Panc1 (cell line): ENCODE results near the gene TNPO1. TPM values are rescaled to one million over a fixed set of nuclear protein-coding genes. Genes with fewer than 3 reads are reported as not detected.

ENCODE experiments used
- ATAC-seq: fragments of 200-7000 bp; cut with Tn5 transposase; 2 replicates; pipeline ENCODE4 v1.9.1; 2020; ENCODE audit warnings: mild to moderate bottlenecking, moderate library complexity
- BruUV-seq: library from RNA; stranded (reverse); fragments of 400-500 nt; replicated peaks from 2 replicates; lab custom pipeline; 2021; lab: Mats Ljungman, UMichigan
- CTCF ChIA-PET: fragments of 300-600 bp; sonication (Branson Sonifier 250); formaldehyde crosslinking; loops from one replicate; lab custom pipeline; 2022; ENCODE audit warnings: antibody characterized with exemption; lab: Charles Lee
- POLR2A ChIA-PET: fragments of 300-600 bp; sonication (Branson Sonifier 250); formaldehyde crosslinking; loops from one replicate; lab custom pipeline; 2022; ENCODE audit warnings: antibody characterized with exemption; lab: Charles Lee
- DNase-seq: peaks from one replicate; pipeline ENCODE4 v3.0.0-alpha.2; 2010; ENCODE audit warnings: low read depth, low spot score
- H3K27ac ChIP-seq: 2 replicates; pipeline ENCODE4 v1.5.1; 2011; ENCODE audit warnings: mild to moderate bottlenecking, low read length, inconsistent platforms
- H3K27me3 ChIP-seq: fragments of 200-500 bp; sonication (Bioruptor generic); 2 replicates; pipeline ENCODE4 v1.6.0; 2014; ENCODE audit warnings: low read length, inconsistent platforms; ENCODE audit not compliant: control insufficient read depth, insufficient read depth
- H3K36me3 ChIP-seq: fragments of 200-500 bp; sonication (Bioruptor generic); 2 replicates; pipeline ENCODE4 v1.5.1; 2014; ENCODE audit warnings: inconsistent platforms, mild to moderate bottlenecking, low read length, moderate library complexity; ENCODE audit not compliant: control insufficient read depth, insufficient read depth
- H3K4me1 ChIP-seq: 2 replicates; pipeline ENCODE4 v1.5.1; 2011; ENCODE audit warnings: inconsistent platforms, mild to moderate bottlenecking, low read length, moderate library complexity; ENCODE audit not compliant: control insufficient read depth, insufficient read depth
- H3K4me3 ChIP-seq, 2 experiments: 2 replicates each; pipeline ENCODE4 v1.5.1; 2011 to 2012; ENCODE audit warnings: low read depth in 2 of 2, low read length in 2 of 2, mild to moderate bottlenecking in 2 of 2, inconsistent platforms in 1 of 2, moderate library complexity in 1 of 2
- H3K9me3 ChIP-seq: fragments of 200-500 bp; sonication (Bioruptor generic); 2 replicates; pipeline ENCODE4 v1.5.1; 2014; ENCODE audit warnings: low read depth, mild to moderate bottlenecking, inconsistent platforms, low read length, moderate library complexity; ENCODE audit not compliant: control insufficient read depth, insufficient read depth
- POLR2AphosphoS5 ChIP-seq: IDR thresholded peaks from 2 replicates; pipeline ENCODE4 v1.6.1; 2012; ENCODE audit warnings: mild to moderate bottlenecking, low read depth, low read length, moderate library complexity
- REST ChIP-seq, 2 experiments: IDR thresholded peaks; 2 replicates each; pipeline ENCODE4 v1.6.1; 2011 to 2012; ENCODE audit warnings: low read depth in 2 of 2, control low read depth in 1 of 2, low read length in 1 of 2, mild to moderate bottlenecking in 1 of 2, moderate library complexity in 1 of 2; ENCODE audit not compliant: insufficient read depth in 1 of 2
- SIN3A ChIP-seq: IDR thresholded peaks from 2 replicates; pipeline ENCODE4 v1.6.1; 2012; ENCODE audit warnings: low read depth, mild to moderate bottlenecking, low read length, moderate library complexity, borderline replicate concordance; ENCODE audit not compliant: insufficient read depth
- TCF7L2 ChIP-seq: IDR thresholded peaks from 2 replicates; pipeline ENCODE4 v1.6.1; 2011; ENCODE audit warnings: mild to moderate bottlenecking, low read depth, low read length, inconsistent platforms
- in situ Hi-C: cut with HindIII; loops from 2 replicates; pipeline ENCODE4 v1.10.0; 2016; ENCODE audit warnings: low sequenced_read_pairs, low pct_unique_long_range_greater_than_20kb
- intact Hi-C: fragments of 100-400 bp; cut with micrococcal nuclease; formaldehyde crosslinking; loops from one replicate; pipeline ENCODE4 v1.10.0; 2022; ENCODE audit not compliant: unreplicated experiment
- total RNA-seq: library from RNA; stranded (reverse); gene quantifications from one replicate; pipeline ENCODE4 v1.2.1, GENCODE V29; 2021; ENCODE audit not compliant: unreplicated experiment
- TF ChIP-seq, protein P1 (sequence below): fragments of 450-650 bp; IDR thresholded peaks from 2 replicates; pipeline ENCODE4 v1.5.1; 2017; ENCODE audit warnings: mild to moderate bottlenecking

TNPO1 gene
- total RNA-seq, 1 experiment from 2014 or later, result 169 TPM

DNA sequence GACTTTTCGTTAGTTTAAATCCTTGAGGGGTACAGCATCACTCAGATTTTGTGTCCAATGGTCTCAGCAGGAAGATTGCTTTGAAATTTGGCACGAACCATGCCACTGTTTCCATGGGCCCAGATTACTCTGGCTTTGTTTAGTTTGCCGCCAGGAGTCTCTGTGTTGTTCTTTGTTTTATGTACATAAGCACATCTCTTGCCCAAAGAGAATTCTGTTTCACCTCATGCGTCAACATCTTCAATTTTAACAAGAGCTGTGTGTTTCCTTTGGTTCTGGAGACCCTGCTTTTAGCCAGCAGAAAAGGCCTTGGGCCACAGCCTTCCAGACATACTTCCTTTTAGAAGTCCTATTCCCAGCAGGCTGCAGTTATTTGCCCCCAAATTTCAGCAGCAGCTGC, 62.4 kb downstream of the TNPO1 start:
- no peak for TF ChIP-seq TCF7L2
- no peak for TF ChIP-seq SIN3A
- no peak for TF ChIP-seq REST (IDR thresholded peaks at IDR 0.05; ENCODE audit: insufficient read depth in 1 of 2, low read depth in 2 of 2, low read length in 1 of 2)
- TF ChIP-seq POLR2AphosphoS5, result no peak
- TF ChIP-seq, protein P1, sequence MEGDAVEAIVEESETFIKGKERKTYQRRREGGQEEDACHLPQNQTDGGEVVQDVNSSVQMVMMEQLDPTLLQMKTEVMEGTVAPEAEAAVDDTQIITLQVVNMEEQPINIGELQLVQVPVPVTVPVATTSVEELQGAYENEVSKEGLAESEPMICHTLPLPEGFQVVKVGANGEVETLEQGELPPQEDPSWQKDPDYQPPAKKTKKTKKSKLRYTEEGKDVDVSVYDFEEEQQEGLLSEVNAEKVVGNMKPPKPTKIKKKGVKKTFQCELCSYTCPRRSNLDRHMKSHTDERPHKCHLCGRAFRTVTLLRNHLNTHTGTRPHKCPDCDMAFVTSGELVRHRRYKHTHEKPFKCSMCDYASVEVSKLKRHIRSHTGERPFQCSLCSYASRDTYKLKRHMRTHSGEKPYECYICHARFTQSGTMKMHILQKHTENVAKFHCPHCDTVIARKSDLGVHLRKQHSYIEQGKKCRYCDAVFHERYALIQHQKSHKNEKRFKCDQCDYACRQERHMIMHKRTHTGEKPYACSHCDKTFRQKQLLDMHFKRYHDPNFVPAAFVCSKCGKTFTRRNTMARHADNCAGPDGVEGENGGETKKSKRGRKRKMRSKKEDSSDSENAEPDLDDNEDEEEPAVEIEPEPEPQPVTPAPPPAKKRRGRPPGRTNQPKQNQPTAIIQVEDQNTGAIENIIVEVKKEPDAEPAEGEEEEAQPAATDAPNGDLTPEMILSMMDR, result no peak
- Histone ChIP-seq H3K4me3 (no peak overlapping the region), H3K36me3 (peaks cover 70% of the 10 kb centered on the region), H3K9me3 (no peaks in the 10 kb centered on the region), H3K27ac (no peak overlapping the region), H3K4me1 (no peaks in the 10 kb centered on the region; the same call in 1 of the 2 replicates), H3K27me3 (no peaks in the 10 kb centered on the region)
- DNase-seq, result no peak
- in situ Hi-C loops (no loop called here), intact Hi-C loops (no loop called here)
- CTCF ChIA-PET, result no interaction called here
- POLR2A ChIA-PET, result no interaction called here
- no peak for ATAC-seq
- BruUV-seq, result TSS peak; percentile 5

DNA sequence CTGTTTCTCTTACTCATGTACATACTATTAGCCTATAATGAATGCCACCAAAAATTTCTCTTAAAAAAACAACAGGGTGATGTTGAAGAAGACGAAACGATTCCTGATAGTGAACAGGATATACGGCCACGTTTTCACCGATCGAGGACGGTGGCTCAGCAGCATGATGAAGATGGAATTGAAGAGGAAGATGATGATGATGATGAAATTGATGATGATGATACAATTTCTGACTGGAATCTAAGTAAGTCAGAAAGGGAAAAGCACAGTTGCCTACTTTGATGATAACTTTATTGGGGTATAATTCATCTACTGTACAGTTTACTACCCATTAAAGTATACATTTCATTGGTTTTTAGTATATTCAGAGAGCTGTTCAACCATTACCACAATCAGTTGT, 66.5 kb downstream of the TNPO1 start:
- POLR2A ChIA-PET, result no interaction called here
- H3K27ac ChIP-seq, result no peak overlapping the region
- ATAC-seq (no peak), DNase-seq (no peak)
- no peaks in the 10 kb centered on the region for H3K9me3 ChIP-seq
- no peaks in the 10 kb centered on the region for H3K4me1 ChIP-seq
- intact Hi-C loops, result no loop called here
- peaks cover 62% of the 10 kb centered on the region for H3K36me3 ChIP-seq
- in situ Hi-C loops, result no loop called here
- no peaks in the 10 kb centered on the region for H3K27me3 ChIP-seq
- BruUV-seq, result no TSS peak
- CTCF ChIA-PET, result no interaction called here
- no peak for TF ChIP-seq TCF7L2
- TF ChIP-seq REST (IDR thresholded peaks at IDR 0.05; ENCODE audit: insufficient read depth in 1 of 2, low read depth in 2 of 2, low read length in 1 of 2), result no peak
- TF ChIP-seq POLR2AphosphoS5, result no peak
- no peak overlapping the region for H3K4me3 ChIP-seq
